Mesenteric fat pad (tissue), 1 donor: ENCODE measurements around the gene TUSC2. TPM values are rescaled to one million over a fixed set of nuclear protein-coding genes. Genes with fewer than 3 reads are reported as not detected.

Experiments
- DNase-seq: peaks from one replicate; pipeline ENCODE4 v3.0.0-alpha.2; 2020; ENCODE audit warnings: low spot score
- total RNA-seq: library from RNA; stranded (reverse); fragmentation: NEBNext Ultra II Directional; extraction: Animal tissue kit (Norgen Biotek cat#: 25700); gene quantifications from one replicate; pipeline ENCODE4 v1.2.1, GENCODE V29; 2021
- donor health status: DM: yes; HTN: yes; CAD: no.

TUSC2 gene
- total RNA-seq, 1 donor from 2014 or later, result 27.4 TPM

DNA sequence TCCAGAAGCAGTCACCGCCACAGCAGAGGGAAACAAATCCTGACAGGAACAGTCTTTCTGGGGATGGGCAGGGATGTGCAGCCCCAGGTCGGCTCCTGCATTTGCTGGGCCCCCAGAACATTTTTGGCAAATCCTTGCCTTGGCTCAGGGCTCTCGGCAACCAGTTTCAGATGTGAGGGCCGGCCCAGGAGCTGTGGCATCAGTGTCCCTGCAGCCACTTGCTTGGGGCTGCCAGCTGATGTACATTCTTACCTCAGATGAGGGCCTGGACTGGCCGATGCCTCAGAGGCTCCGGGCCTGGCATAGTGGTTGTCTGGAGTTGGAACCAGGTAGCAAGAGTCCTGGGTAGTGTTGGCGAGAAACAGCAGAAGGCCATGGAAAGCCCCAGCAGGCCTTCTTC is 26.8 kb upstream of the TUSC2 start:
- no peak for DNase-seq

DNA sequence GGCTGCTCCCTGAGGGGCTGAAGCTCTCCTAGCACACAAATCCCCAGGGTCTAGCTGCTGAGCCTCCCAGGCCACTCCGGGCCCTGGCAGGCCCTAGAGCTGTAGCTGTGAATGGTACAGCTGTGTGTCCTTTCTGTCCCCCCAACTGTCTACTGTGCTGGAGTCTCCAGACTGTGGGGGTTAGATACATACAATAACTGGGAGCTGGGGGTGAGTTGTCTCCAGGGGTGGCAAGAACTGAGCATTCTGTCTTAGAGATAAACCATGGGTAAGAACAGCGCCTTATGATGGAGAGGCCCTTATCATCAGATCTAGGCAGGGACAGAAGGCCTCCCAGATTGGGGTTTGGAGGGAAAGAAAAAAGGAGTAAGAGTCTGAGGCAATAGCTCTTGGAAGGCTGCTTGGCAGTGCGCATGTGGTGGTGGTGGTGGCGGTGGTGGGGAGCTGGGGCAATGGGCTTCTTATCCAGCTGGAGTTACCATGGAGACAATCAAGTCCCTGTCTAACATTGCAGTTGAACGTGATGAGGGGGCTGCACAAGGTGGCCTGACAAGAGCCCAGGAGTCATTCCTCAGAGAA is 26.3 kb upstream of the TUSC2 start:
- no peak for DNase-seq

- no peak for DNase-seq
These were observed 25.4 kb upstream of the TUSC2 start for GRCh38 chr3:50353245-50354004.

DNA sequence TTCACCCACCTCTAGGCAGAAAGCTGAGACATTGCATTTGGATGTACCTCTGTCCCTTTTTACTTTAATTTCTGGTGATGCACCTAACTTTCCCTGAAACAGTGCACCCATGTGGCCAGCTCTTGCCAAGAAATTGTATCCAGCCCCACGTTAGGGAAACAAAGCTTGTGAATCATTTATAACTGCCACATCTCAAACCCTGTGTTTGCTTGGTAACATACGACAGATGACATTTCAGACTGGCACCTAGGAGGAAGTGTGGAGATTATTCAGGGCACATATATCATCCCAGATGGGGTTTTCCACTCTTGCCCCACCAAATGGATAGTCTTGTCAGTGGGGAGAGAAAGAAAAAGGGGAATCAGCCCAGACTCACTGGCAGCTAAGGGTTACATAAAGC is 24.8 kb upstream of the TUSC2 start:
- no peak for DNase-seq

DNA sequence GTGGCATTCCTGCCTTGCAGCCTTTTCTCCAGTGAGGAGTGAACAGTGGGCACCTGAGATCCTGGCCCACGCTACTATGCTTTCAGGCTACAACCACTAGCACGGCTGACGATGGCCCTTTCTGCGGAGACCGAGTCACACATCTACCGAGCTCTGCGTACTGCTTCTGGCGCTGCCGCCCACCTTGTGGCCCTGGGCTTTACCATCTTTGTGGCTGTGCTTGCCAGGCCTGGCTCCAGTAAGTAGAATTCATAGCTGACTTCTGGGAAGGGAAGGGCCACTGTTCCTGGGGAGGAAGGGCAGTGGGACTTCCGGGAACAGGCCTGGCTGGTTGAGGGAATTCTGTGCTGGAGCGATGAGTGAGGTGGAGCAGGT is 23.3 kb upstream of the TUSC2 start:
- no peak for DNase-seq

GRCh38 chr3:50350527-50351322 is 22.7 kb upstream of the TUSC2 start, which contains the start of the genes CYB561D2 and NPRL2:
CYB561D2 (plus strand) TSS chr3:50350862; CDS start chr3:50351434, 572 bp downstream.
NPRL2 (minus strand) TSS chr3:50350775; CDS start chr3:50350652, 123 bp downstream.
- peak; percentile 99 for DNase-seq

DNA sequence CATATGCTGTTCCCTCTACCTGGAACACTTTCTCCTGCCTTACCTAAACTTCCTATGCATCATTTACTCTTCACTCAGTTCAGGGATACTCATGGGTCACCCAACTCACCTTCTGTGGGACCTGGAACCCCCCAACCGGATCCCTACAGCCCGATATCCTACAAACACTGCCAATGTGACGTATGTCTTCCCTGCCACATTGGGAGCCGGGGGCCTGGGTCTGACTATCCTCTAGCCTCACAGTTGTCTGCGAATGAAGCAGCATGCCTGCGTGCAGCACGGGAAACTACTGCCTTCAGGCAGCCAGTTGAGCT is 22.1 kb upstream of the TUSC2 start:
- no peak for DNase-seq

- no peak for DNase-seq
These were observed 19.3 kb upstream of the TUSC2 start for GRCh38 chr3:50347187-50347813.

DNA sequence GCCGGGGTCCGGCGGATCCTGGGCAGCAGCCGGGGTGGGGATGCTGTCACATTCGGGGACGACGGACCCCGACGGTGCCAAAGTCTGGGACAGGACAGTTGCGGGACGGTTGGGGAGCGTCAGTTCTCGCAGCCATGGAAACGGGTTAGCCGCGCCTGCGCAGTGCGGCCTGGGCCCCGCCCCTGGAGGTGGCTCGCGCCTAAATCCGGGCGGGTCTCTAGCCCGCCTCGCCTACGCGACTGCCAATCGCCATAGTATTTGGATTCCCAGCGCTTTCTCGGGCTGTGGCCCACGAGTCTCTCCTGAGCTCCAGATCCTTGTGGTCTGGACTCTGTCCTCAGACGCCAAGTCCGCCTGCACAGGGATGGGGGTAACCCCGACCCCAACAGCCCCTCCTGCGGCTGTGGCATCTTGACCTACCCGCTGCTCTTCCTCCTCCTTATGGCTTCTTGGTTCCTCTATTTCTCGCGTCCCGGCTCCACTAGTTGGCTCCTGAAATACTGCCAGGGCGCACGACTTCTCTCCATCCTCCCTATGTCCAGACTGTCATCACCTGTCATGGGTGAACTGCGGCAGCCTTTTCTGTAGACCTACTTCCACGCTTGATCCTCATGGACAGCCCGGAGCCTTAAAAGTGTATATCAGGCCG is 17.7 kb upstream of the TUSC2 start, which contains the start of gene ZMYND10:
TSS of gene ZMYND10 (minus strand) at position 147 of the 649 bp plus-strand sequence. CDS start 153 bp downstream, outside the sequence.
- DNase-seq, result no peak

DNA sequence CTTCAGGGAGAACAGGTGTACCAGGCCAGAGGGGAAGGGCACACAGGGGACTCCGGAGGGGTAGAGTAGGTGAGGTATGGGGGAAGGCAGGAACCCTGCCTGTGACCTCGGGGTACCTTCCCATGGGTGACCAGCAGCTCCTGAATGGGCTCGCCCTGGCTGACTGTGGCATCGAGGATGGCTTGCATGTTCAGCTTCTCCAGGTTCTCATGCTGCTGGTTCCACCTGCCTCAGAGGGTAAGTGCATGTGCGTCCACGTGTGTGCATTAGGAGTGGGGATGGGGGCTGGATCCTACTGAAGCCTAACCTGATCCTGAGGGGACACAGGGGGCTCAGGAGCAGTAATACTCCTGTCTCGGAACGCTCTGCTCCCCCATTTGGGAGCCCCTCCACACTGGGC is 17.0 kb upstream of the TUSC2 start:
- DNase-seq, result no peak

DNA sequence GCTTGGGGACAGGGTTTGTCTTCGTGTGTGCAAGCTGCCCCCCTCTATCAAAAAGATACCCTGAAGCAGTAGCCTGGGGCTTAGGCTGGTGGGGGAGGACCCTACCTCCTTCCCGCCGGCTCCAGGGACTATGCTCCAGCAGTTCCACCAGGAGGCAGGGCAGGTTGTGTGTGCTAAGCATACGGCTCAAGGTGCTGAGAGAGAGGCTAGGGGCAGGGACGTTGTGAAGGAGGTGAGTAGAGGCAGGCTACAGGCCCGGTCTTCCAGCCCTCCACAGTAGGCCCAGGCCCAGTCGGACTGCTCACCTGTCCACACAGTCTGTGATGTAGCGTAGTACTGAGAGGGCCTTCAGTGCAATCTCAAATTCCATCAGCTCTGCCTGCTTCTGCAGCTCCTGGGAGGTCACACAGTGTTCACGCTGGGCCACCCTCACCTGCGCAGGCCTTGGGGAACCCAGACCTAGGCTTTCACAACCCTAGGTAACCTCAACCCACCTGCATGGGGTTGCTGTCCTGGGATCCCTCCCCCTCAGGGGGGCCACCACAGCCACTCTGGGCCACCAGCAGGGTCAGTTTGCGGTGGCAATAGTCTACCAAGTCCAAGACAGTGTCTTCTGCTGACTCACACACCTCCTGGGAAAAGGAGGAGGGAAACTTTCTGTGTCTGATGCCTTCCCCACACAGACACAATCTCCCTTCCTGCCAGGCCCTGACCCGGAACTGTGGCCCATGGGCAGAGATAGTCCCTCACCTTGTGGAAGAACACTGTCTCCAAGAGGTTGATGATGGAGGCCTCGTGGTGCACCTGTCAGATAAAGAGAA is 15.0 kb upstream of the TUSC2 start:
- DNase-seq, result no peak

GRCh38 chr3:50341996-50342650 is 14.1 kb upstream of the TUSC2 start:
- no peak for DNase-seq

GRCh38 chr3:50341537-50341936 is 13.5 kb upstream of the TUSC2 start:
- no peak for DNase-seq

DNA sequence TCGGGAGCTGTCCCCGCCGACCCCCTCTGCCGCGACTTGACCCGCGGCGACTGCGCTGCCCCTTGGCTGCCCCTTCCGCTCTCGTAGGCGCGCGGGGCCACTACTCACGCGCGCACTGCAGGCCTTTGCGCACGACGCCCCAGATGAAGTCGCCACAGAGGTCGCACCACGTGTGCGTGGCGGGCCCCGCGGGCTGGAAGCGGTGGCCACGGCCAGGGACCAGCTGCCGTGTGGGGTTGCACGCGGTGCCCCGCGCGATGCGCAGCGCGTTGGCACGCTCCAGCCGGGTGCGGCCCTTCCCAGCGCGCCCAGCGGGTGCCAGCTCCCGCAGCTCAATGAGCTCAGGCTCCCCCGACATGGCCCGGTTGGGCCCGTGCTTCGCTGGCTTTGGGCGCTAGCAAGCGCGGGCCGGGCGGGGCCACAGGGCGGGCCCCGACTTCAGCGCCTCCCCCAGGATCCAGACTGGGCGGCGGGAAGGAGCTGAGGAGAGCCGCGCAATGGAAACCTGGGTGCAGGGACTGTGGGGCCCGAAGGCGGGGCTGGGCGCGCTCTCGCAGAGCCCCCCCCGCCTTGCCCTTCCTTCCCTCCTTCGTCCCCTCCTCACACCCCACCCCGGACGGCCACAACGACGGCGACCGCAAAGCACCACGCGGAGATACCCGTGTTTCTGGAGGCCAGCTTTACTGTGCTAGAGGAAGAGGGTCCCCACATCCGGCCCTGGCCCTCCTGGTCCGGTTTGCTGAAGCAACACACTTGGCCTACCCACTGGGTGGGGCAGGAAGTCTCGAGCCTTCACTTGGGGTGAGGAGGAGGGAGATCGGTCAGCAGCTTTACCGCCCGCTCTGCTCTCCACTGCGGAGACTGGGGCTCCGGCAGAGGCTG is 12.7 kb upstream of the TUSC2 start, which contains the start of gene RASSF1:
TSS of gene RASSF1 (minus strand) at position 389 of the 882 bp plus-strand sequence. CDS start at position 358, 31 bp downstream.
- peak; percentile 94 for DNase-seq

DNA sequence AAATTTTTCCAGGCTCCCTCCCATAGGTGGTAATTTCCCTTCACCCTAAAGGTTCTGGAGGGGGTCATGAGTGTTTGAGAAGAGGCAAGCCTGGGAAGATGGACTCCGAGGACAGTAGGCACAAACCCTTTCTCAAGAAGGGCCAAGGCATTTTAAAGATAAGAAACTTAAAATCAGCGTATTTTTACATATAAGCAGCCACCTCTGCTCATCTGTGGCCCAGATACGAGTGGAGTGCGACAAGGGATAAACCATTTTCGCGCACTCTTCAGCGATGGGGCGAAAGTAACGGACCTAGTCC is 12.1 kb upstream of the TUSC2 start:
- DNase-seq, result no peak

DNA sequence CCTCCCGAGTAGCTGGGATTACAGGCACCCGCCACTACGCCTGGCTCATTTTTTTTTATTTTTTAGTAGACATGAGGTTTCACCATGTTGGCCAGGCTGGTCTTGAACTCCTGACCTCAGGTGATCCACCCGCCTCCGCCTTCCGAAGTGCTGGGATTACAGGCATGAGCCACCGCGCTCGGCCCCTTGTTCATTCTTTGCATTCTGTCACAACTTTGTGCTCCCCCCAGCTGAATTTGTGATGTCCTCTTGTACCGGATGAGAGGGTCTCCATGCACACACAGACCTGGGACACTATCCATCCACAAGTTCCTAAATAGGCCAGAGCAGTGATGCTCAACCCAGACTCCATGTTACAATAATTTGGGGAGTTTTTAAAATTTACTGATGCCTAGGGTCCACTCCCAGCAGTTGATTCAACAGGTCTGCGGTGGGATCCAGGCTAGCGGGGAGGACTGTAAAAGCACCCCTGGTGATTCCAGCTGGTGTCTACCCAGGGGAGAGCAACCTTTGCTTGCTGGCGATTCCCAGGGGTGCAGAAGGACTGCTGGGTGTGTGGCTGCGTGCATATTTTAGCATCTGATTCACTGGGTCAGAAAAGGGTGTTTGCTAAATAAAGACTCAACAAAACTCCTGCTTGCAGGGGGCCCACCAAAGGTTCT is 11.6 kb upstream of the TUSC2 start:
- no peak for DNase-seq

DNA sequence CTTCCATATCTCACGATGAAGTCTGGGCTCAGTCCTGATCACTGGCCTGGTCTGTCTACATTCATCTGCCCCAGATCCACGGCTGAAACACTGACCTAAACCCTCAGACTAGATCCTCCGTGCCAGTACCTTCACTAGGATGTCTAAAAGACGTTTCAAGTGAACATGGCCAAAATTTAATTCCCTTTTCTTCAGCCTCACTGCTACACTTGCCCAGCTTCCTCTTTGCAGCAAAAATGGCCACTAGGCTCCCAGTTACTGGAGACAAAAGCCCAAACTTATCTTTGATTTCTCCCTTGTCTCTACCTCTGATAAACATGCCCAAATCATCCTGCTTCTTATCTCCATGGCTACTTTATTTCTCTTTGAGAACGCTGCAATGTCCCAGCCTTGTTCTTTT is 10.9 kb upstream of the TUSC2 start:
- no peak for DNase-seq

- peak; percentile 99 for DNase-seq
These were observed 9.3 kb upstream of the TUSC2 start for GRCh38 chr3:50337175-50337861.
